Measurements from ENCODE around the gene BABAM2. TPM values are rescaled to one million over a fixed set of nuclear protein-coding genes. Genes with fewer than 3 reads are reported as not detected.

Gene BABAM2
- 16.7 and 23.1 TPM in 2 replicates for total RNA-seq (2012; rRNA removed)
- 20.3 and 20.9 TPM in 2 replicates for polyA plus RNA-seq (2012; rRNA removed)
- 11.4 TPM in 2 replicates for polyA plus RNA-seq (2012; cell fraction: cytosol; rRNA removed)
- 4.4 and 16.0 TPM in 2 replicates for polyA plus RNA-seq (2012; cell fraction: nucleus; rRNA removed; ENCODE audit: low replicate concordance)
- Bru-seq, nascent RNA: percentile 74 among the genes with signal in this experiment
- percentile 68 among the genes with signal in this experiment for BruChase-seq, experiment 1, labeled RNA remaining after a 6-hour chase
- percentile 64 among the genes with signal in this experiment for BruChase-seq, experiment 2, labeled RNA remaining after a 2-hour chase
- long read RNA-seq, transcript BABAM2-204 (12 exons, 1,657 nt): major isoform, 14 of 39 reads
- long read RNA-seq, partial matches to known transcripts: 1 of 39 reads
- long read RNA-seq, other reads (novel, unspliced or antisense): 22 of 39 reads

GRCh38 chr2:27890146-27890923, at the start of gene BABAM2, which contains the start of gene RBKS:
TSS of gene BABAM2 (plus strand) at chr2:27890729. CDS start at chr2:27894557, 3,828 bp downstream.
TSS of gene RBKS (minus strand) at chr2:27890387. CDS start at chr2:27890345, 42 bp downstream.
- Histone ChIP-seq H3K4ac (ENCODE audit: low read depth, low read length) (peak within 1 kb of the TSS; percentile 97), H4K8ac (ENCODE audit: low read depth in 2 of 2, low read length in 2 of 2) (peak within 1 kb of the TSS; percentile 99), H3K9ac (ENCODE audit: low read depth, low read length) (peak within 1 kb of the TSS; percentile 97), H3K18ac (ENCODE audit: low read depth, low read length) (peak within 1 kb of the TSS; percentile 95), H2AFZ (replicated peaks; ENCODE audit: low read length, poor library complexity) (peak within 1 kb of the TSS; percentile 98), H3K56ac (ENCODE audit: extremely low read depth, insufficient read depth, low read length) (peak within 1 kb of the TSS; percentile 92), H2AK5ac (ENCODE audit: low read depth, low read length) (peak within 1 kb of the TSS; percentile 97), H2BK120ac (ENCODE audit: low read depth, low read length) (peak within 1 kb of the TSS; percentile 98), H3K4me2 (ENCODE audit: low read depth, low read length) (peak within 1 kb of the TSS; percentile 85), H4K5ac (ENCODE audit: low read depth, low read length) (peak within 1 kb of the TSS; percentile 91), H3K9me1 (ENCODE audit: insufficient read depth, low read length) (peaks cover 4% of the 10 kb centered on the region), H3K36me3 (ENCODE audit: control insufficient read depth, insufficient read depth, low read length) (no peaks in the 10 kb centered on the region), H2BK20ac (ENCODE audit: low read depth, low read length) (peak within 1 kb of the TSS; percentile 77), H4K20me1 (ENCODE audit: insufficient read depth, low read length) (no peaks in the 10 kb centered on the region), H3K14ac (replicated peaks; ENCODE audit: low read depth, low read length) (peak within 1 kb of the TSS; percentile 95), H3K4me1 (ENCODE audit: control insufficient read depth, insufficient read depth, low read length) (peaks cover 3% of the 10 kb centered on the region; the same call in 1 of the 2 replicates), H3K79me1 (ENCODE audit: low read depth in 1 of 2, low read length in 2 of 2) (peaks cover 12 to 30% of the 10 kb centered on the region in 2 experiments; a peak in 3 of 4 replicates), H3K23ac (ENCODE audit: low read depth, low read length) (peak within 1 kb of the TSS; percentile 97), H3K4me3 (ENCODE audit: insufficient read depth, low read depth, low read length) (peak within 1 kb of the TSS; percentile 85), H2BK5ac (ENCODE audit: low read depth, low read length, poor library complexity, severe bottlenecking) (peak within 1 kb of the TSS; percentile 97), H2BK15ac (ENCODE audit: low read depth, low read length) (peak within 1 kb of the TSS; percentile 98), H3K27me3 (ENCODE audit: control insufficient read depth, insufficient read depth, low read length) (no peaks in the 10 kb centered on the region), H3K9me3 (ENCODE audit: control insufficient read depth, insufficient read depth, low read length) (no peaks in the 10 kb centered on the region), H4K91ac (ENCODE audit: insufficient read depth, low read depth, low read length) (peak within 1 kb of the TSS; percentile 98), H3K27ac (ENCODE audit: insufficient read depth, low read length) (peak within 1 kb of the TSS; percentile 98), H2AK9ac (replicated peaks; ENCODE audit: low read depth, low read length, poor library complexity) (peak within 1 kb of the TSS; percentile 86)
- in situ Hi-C loops (cut with MboI; ENCODE audit: low sequenced_read_pairs) (no loop called here), intact Hi-C loops (cut with micrococcal nuclease) (loop anchor here (1.0 kb wide), 1 partner anchor 502 kb away; the partner anchor contains the start of gene FOSL2), dilution Hi-C loops (cut with HindIII; ENCODE audit: low sequenced_read_pairs, unreplicated experiment) (no loop called here)
- no TSS peak for BruUV-seq (replicated peaks)
- ATAC-seq (ENCODE audit: low read depth) (peak; percentile 93), DNase-seq (peak; percentile 78)
- ChIA-PET POLR2A (ENCODE audit: unreplicated experiment) (interaction anchor here (0.5 to 0.6 kb wide), 4 partner anchors 167 to 247 kb away, joined by 3 to 4 read pairs (median 3); no protein-coding TSS in a partner anchor), CTCF (interaction anchor here (1.3 kb wide), 1 partner anchor 411 kb away, joined by 3 read pairs; no protein-coding TSS in a partner anchor)
- 1% methylated on average over 32 of the region's 79 CpGs; no CpG with 5 or more reads in 1 of the 2 experiments for WGBS, 2 experiments (ENCODE audit: extremely low coverage in 2 of 2, insufficient read length in 1 of 2)
- TF ChIP-seq, protein P1, sequence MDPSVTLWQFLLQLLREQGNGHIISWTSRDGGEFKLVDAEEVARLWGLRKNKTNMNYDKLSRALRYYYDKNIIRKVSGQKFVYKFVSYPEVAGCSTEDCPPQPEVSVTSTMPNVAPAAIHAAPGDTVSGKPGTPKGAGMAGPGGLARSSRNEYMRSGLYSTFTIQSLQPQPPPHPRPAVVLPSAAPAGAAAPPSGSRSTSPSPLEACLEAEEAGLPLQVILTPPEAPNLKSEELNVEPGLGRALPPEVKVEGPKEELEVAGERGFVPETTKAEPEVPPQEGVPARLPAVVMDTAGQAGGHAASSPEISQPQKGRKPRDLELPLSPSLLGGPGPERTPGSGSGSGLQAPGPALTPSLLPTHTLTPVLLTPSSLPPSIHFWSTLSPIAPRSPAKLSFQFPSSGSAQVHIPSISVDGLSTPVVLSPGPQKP (IDR thresholded peaks at IDR 0.05; ENCODE audit: borderline replicate concordance, low read depth, low read length): no peak
- TF ChIP-seq POLR2A (IDR thresholded peaks at IDR 0.05; ENCODE audit: low read depth, low read length) (peak; percentile 59; the same call in 1 of the 2 replicates), CEBPB (IDR thresholded peaks at IDR 0.05; ENCODE audit: low read depth, low read length) (no peak), CTCF (conservative IDR thresholded peaks at IDR 0.05; ENCODE audit: low read depth, low read length) (no peak), RCOR1 (IDR thresholded peaks at IDR 0.05; ENCODE audit: insufficient replicate concordance, low read length) (no peak), NFE2L2 (IDR thresholded peaks at IDR 0.05; ENCODE audit: low read depth, low read length) (no peak), BHLHE40 (IDR thresholded peaks at IDR 0.05; ENCODE audit: low read depth, low read length) (peak; percentile 12; the same call in 1 of the 2 replicates), MAZ (IDR thresholded peaks at IDR 0.05; ENCODE audit: borderline replicate concordance, low read depth, low read length) (peak; percentile 39; the same call in 1 of the 2 replicates), SMC3 (IDR thresholded peaks at IDR 0.05; ENCODE audit: low read depth, low read length) (no peak), RAD21 (IDR thresholded peaks at IDR 0.05; ENCODE audit: low read length) (peak; percentile 34), MXI1 (IDR thresholded peaks at IDR 0.05; ENCODE audit: borderline replicate concordance, low read depth, low read length) (peak; percentile 81; the same call in 1 of the 2 replicates), CHD1 (IDR thresholded peaks at IDR 0.05; ENCODE audit: low read depth, low read length) (0 out of 2 replicates have a peak, but pooled peaks have one; percentile 57)
